PC-9 (cell line): ENCODE results near the gene NECTIN1. TPM values are rescaled to one million over a fixed set of nuclear protein-coding genes. Genes with fewer than 3 reads are reported as not detected.

Source experiments
- BruUV-seq: library from RNA; stranded (reverse); fragments of 400-500 nt; replicated peaks from 2 replicates; lab custom pipeline; 2021; lab: Mats Ljungman, UMichigan
- CTCF ChIA-PET: fragments of 300-600 bp; sonication (Branson Sonifier 250); formaldehyde crosslinking; loops from one replicate; lab custom pipeline; 2022; ENCODE audit warnings: antibody characterized with exemption; lab: Charles Lee
- POLR2A ChIA-PET: fragments of 300-600 bp; sonication (Branson Sonifier 250); formaldehyde crosslinking; loops from one replicate; lab custom pipeline; 2022; ENCODE audit warnings: antibody characterized with exemption; ENCODE audit not compliant: unreplicated experiment; lab: Charles Lee
- DNase-seq, 2 experiments: peaks; one replicate each; pipeline versions ENCODE4 v3.0.0 to v3.0.0-alpha.2; 2015 to 2022; ENCODE audit warnings: mixed read lengths in 1 of 2
- H2AFZ ChIP-seq: fragments of 200-600 bp; sonication (generic); 2 replicates; pipeline ENCODE4 v1.8.1; 2017; ENCODE audit warnings: antibody characterized with exemption
- H3F3A ChIP-seq: fragments of 200-600 bp; sonication (generic); 2 replicates; pipeline ENCODE4 v1.8.1; 2017; ENCODE audit warnings: antibody characterized with exemption, mild to moderate bottlenecking, low read depth; ENCODE audit not compliant: insufficient read depth
- H3K27ac ChIP-seq: fragments of 200-600 bp; sonication (generic); 2 replicates; pipeline ENCODE4 v1.6.1; 2016; ENCODE audit warnings: mixed run types
- H3K27me3 ChIP-seq: fragments of 200-600 bp; sonication (generic); 2 replicates; pipeline ENCODE4 v1.6.1; 2016; ENCODE audit warnings: low read depth, mixed run types; ENCODE audit not compliant: insufficient read depth
- H3K36me3 ChIP-seq: fragments of 200-600 bp; sonication (generic); 2 replicates; pipeline ENCODE4 v1.6.1; 2016; ENCODE audit warnings: low read depth, mixed run types
- H3K4me1 ChIP-seq: fragments of 200-600 bp; sonication (generic); replicated peaks from 2 replicates; pipeline ENCODE4 v1.6.1; 2016; ENCODE audit warnings: mixed run types; ENCODE audit not compliant: insufficient read depth
- H3K4me2 ChIP-seq: fragments of 200-600 bp; sonication (generic); 2 replicates; pipeline ENCODE4 v1.6.1; 2017; ENCODE audit warnings: mixed run types
- H3K4me3 ChIP-seq: fragments of 200-600 bp; sonication (generic); 2 replicates; pipeline ENCODE4 v1.6.1; 2016; ENCODE audit warnings: mixed run types
- H3K79me2 ChIP-seq: fragments of 200-600 bp; sonication (generic); 2 replicates; pipeline ENCODE4 v1.6.1; 2017; ENCODE audit warnings: low read depth, mixed run types
- H3K9me2 ChIP-seq: fragments of 200-600 bp; sonication (generic); 2 replicates; pipeline ENCODE4 v1.8.1; 2017; ENCODE audit warnings: mild to moderate bottlenecking; ENCODE audit not compliant: insufficient read depth
- H3K9me3 ChIP-seq: fragments of 200-600 bp; sonication (generic); 2 replicates; pipeline ENCODE4 v1.8.1; 2016; ENCODE audit warnings: low read depth; ENCODE audit not compliant: insufficient read depth
- H4K20me1 ChIP-seq: fragments of 200-600 bp; sonication (generic); 2 replicates; pipeline ENCODE4 v1.8.1; 2017; ENCODE audit not compliant: insufficient read depth
- EZH2 ChIP-seq: fragments of 200-600 bp; sonication (generic); IDR thresholded peaks from 2 replicates; pipeline ENCODE4 v1.8.0; 2017; ENCODE audit warnings: antibody characterized with exemption, low read depth
- intact Hi-C: fragments of 100-400 bp; cut with micrococcal nuclease; formaldehyde crosslinking; loops from one replicate; pipeline ENCODE4 v1.10.0; 2022; ENCODE audit not compliant: unreplicated experiment
- total RNA-seq: library from RNA; stranded (reverse); gene quantifications from 2 replicates; pipeline ENCODE4 v1.2.3, GENCODE V29; 2021
- TF ChIP-seq, protein P1 (sequence below): fragments of 200-600 bp; sonication (generic); conservative IDR thresholded peaks from 2 replicates; pipeline ENCODE4 v1.6.1; 2017; ENCODE audit warnings: mixed run types, antibody characterized with exemption, mild to moderate bottlenecking, moderate library complexity

NECTIN1 gene
- total RNA-seq, 1 experiment from 2014 or later: 17.6 TPM

DNA sequence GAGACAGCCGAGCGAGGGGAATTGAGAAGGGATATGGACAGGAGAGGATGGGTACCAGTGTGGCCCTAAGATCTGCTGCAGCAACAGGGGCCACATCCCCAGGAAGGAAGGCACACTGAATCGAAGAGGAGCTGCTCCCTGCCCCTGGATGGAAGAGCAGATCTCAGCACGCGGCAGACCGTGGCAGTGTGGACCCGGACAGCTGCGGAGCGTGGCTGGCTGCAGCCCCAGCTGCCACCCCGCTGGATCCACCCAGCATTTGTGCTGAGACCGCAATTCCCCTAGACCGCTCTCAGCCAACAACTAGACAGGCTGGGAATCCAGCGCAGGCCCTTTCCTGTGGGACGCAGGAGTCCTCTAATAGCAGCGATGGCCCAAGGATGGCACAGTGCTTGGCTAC is 94.7 kb downstream of the NECTIN1 start:
- H3K9me3 ChIP-seq: no peaks in the 10 kb centered on the region
- no peaks in the 10 kb centered on the region for H4K20me1 ChIP-seq
- no peaks in the 10 kb centered on the region for H3F3A ChIP-seq
- H3K4me2 ChIP-seq: no peak overlapping the region
- TF ChIP-seq, protein P1, sequence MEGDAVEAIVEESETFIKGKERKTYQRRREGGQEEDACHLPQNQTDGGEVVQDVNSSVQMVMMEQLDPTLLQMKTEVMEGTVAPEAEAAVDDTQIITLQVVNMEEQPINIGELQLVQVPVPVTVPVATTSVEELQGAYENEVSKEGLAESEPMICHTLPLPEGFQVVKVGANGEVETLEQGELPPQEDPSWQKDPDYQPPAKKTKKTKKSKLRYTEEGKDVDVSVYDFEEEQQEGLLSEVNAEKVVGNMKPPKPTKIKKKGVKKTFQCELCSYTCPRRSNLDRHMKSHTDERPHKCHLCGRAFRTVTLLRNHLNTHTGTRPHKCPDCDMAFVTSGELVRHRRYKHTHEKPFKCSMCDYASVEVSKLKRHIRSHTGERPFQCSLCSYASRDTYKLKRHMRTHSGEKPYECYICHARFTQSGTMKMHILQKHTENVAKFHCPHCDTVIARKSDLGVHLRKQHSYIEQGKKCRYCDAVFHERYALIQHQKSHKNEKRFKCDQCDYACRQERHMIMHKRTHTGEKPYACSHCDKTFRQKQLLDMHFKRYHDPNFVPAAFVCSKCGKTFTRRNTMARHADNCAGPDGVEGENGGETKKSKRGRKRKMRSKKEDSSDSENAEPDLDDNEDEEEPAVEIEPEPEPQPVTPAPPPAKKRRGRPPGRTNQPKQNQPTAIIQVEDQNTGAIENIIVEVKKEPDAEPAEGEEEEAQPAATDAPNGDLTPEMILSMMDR: no peak
- no peak for TF ChIP-seq EZH2
- H3K9me2 ChIP-seq: no peaks in the 10 kb centered on the region
- H3K4me1 ChIP-seq: no peaks in the 10 kb centered on the region
- POLR2A ChIA-PET: interaction anchor here (0.6 kb wide), 1 partner anchor 293 kb away, joined by 3 read pairs; no protein-coding TSS in a partner anchor
- intact Hi-C loops: no loop called here
- H2AFZ ChIP-seq: no peak overlapping the region
- no peak for DNase-seq
- no peaks in the 10 kb centered on the region for H3K79me2 ChIP-seq
- peaks cover 24% of the 10 kb centered on the region; the same call in 1 of the 2 replicates for H3K27me3 ChIP-seq
- no peak overlapping the region for H3K4me3 ChIP-seq
- CTCF ChIA-PET: no interaction called here
- H3K27ac ChIP-seq: no peak overlapping the region
- no TSS peak for BruUV-seq
- no peaks in the 10 kb centered on the region for H3K36me3 ChIP-seq

DNA sequence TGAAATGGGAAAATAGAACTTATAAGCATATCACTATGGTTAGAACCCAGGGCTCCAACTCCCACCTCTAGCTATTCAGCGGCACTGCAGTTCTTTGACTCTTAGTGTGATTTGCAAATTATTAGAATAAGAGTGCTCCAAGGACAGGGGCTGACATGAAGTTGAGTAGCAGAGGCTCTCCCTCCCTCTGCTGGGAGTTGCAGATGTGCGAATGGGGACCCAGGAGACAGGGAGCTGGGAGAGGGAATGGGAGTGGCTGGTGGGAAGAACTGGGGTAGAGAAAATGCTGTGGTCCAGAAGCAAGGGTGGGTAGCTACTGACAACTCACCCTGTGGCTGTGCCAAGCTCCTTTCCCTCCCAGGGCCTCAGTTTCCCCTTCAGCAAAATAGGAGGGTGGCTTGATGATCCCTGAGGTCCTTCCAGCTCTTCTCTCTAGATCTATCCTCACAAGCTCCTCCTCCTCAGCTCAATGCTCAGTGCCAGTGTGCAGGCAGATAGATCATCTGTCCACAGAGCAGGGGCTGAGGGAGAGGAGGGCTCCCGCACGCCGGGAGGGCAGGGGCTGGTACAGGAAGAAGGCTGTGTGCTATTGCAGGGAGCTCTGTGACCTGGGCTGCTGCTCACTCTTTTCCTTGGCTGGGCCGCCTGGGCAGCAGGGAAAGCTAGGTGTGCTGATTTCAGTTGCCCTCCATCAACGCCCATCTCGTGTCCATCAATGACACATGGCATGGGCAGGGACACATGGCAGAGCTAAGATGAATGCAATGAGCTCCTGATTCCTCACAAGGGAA is 99.0 kb downstream of the NECTIN1 start:
- no peak overlapping the region for H3K27ac ChIP-seq
- no peak overlapping the region for H2AFZ ChIP-seq
- POLR2A ChIA-PET: interaction anchor here (0.7 kb wide), 1 partner anchor 72 kb away, joined by 3 read pairs; no protein-coding TSS in a partner anchor
- H4K20me1 ChIP-seq: no peaks in the 10 kb centered on the region
- no peaks in the 10 kb centered on the region for H3K9me2 ChIP-seq
- intact Hi-C loops: no loop called here
- H3K4me2 ChIP-seq: no peak overlapping the region
- no peaks in the 10 kb centered on the region for H3K36me3 ChIP-seq
- DNase-seq: no peak
- no peaks in the 10 kb centered on the region for H3K4me1 ChIP-seq
- CTCF ChIA-PET: no interaction called here
- H3K79me2 ChIP-seq: no peaks in the 10 kb centered on the region
- H3F3A ChIP-seq: no peaks in the 10 kb centered on the region
- BruUV-seq: no TSS peak
- H3K4me3 ChIP-seq: no peak overlapping the region
- TF ChIP-seq, protein P1: no peak
- no peak for TF ChIP-seq EZH2
- H3K9me3 ChIP-seq: no peaks in the 10 kb centered on the region
- H3K27me3 ChIP-seq: peaks cover 32% of the 10 kb centered on the region; the same call in 1 of the 2 replicates

DNA sequence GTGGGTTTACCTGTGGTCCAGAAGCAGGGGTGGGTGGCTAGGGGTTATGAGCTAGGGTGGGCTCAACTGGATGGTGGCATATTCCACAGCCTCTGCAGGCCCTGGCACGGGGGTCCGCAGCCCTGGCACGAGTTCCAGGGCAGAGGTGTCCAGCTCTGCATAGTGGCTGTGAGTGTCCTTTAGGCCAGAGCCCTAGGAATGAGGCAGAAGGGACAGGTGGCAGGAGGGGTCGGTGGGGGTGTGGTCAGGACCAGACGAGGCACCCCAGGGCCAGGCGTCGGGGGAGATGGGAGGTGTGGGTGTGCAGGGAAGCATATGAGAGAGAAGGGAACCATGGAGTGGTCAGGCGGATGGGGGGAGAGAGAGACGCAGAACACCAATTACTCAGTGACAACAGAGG is 99.9 kb downstream of the NECTIN1 start:
- CTCF ChIA-PET: no interaction called here
- Histone ChIP-seq H3K4me3 (no peak overlapping the region), H3K79me2 (no peaks in the 10 kb centered on the region), H3F3A (no peaks in the 10 kb centered on the region), H4K20me1 (no peaks in the 10 kb centered on the region), H3K4me2 (no peak overlapping the region), H3K4me1 (no peaks in the 10 kb centered on the region), H3K36me3 (no peaks in the 10 kb centered on the region), H3K27ac (no peak overlapping the region), H3K9me3 (no peaks in the 10 kb centered on the region), H2AFZ (no peak overlapping the region), H3K9me2 (no peaks in the 10 kb centered on the region), H3K27me3 (0 out of 2 replicates have a peak, but pooled peaks cover 28% of the 10 kb centered on the region)
- POLR2A ChIA-PET: no interaction called here
- intact Hi-C loops: no loop called here
- no TSS peak for BruUV-seq
- TF ChIP-seq, protein P1: no peak
- no peak for TF ChIP-seq EZH2
- DNase-seq: no peak
